ENCODE data around the gene EPS15. TPM values are rescaled to one million over a fixed set of nuclear protein-coding genes. Genes with fewer than 3 reads are reported as not detected.
A peak's percentile ranks its signal among the peaks of the same experiment; 100 is the strongest.

The EPS15 gene
- total and polyA plus RNA-seq, 9 of the 15 experiments (the other 6 are each of a cell fraction or from before 2014, with no cell fraction given), result 23.1 to 69.0 (median 41.7) TPM

DNA sequence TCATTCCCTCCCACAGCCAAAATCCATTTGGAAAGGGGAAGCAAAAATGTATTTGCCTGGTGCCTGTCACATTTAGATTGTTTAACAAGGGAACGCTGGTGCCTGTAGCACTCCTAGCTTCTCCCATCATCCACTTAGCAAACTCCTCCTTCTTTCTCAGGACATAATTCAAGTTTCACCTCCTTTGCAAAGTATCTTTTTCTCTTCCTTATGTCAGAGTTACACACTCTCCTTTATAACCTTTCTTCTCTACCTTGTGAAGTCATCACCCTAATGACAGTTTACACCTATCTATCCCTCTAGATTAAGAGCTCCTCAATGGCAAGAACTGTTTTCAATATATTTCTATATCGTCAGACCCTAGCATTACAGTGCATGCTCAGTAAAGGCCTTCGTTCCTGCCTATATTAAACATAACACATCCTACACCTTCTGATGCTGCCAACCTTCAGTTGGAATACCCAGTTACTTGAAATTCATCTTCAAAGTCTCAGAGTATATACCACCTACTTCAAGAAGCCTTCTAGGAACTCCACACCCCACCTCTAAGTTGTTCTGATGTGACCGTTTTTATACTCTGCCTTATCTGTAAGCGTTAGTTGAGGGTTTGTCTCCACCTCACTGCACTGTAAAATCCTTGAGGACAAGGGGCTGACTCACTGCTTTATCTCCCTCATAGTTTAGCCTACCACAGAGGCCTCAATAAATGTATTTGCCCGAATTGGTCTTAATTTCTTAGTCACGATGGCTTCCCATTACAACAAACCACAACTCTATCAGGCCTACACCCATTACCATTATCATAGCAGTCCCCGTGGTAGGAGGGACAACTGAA, 1.0 kb upstream of the EPS15 start (continued):
- TF ChIP-seq ZNF695 (CRISPR knock-in tag; IDR thresholded peaks at IDR 0.05) (peak; percentile 55; the same call in 1 of the 2 replicates), ZNF224 (CRISPR knock-in tag; IDR thresholded peaks at IDR 0.05) (no peak), RAD51 (IDR thresholded peaks at IDR 0.05; ENCODE audit: borderline replicate concordance, low read depth) (no peak), YBX1 (IDR thresholded peaks at IDR 0.05) (no peak), KLF10 (CRISPR knock-in tag; IDR thresholded peaks at IDR 0.05) (no peak), ZNF436 (CRISPR knock-in tag; IDR thresholded peaks at IDR 0.05) (0 out of 2 replicates have a peak, but pooled peaks have one; percentile 14), ZNF668 (CRISPR knock-in tag; IDR thresholded peaks at IDR 0.05) (no peak)
- TF ChIP-seq, protein P1, sequence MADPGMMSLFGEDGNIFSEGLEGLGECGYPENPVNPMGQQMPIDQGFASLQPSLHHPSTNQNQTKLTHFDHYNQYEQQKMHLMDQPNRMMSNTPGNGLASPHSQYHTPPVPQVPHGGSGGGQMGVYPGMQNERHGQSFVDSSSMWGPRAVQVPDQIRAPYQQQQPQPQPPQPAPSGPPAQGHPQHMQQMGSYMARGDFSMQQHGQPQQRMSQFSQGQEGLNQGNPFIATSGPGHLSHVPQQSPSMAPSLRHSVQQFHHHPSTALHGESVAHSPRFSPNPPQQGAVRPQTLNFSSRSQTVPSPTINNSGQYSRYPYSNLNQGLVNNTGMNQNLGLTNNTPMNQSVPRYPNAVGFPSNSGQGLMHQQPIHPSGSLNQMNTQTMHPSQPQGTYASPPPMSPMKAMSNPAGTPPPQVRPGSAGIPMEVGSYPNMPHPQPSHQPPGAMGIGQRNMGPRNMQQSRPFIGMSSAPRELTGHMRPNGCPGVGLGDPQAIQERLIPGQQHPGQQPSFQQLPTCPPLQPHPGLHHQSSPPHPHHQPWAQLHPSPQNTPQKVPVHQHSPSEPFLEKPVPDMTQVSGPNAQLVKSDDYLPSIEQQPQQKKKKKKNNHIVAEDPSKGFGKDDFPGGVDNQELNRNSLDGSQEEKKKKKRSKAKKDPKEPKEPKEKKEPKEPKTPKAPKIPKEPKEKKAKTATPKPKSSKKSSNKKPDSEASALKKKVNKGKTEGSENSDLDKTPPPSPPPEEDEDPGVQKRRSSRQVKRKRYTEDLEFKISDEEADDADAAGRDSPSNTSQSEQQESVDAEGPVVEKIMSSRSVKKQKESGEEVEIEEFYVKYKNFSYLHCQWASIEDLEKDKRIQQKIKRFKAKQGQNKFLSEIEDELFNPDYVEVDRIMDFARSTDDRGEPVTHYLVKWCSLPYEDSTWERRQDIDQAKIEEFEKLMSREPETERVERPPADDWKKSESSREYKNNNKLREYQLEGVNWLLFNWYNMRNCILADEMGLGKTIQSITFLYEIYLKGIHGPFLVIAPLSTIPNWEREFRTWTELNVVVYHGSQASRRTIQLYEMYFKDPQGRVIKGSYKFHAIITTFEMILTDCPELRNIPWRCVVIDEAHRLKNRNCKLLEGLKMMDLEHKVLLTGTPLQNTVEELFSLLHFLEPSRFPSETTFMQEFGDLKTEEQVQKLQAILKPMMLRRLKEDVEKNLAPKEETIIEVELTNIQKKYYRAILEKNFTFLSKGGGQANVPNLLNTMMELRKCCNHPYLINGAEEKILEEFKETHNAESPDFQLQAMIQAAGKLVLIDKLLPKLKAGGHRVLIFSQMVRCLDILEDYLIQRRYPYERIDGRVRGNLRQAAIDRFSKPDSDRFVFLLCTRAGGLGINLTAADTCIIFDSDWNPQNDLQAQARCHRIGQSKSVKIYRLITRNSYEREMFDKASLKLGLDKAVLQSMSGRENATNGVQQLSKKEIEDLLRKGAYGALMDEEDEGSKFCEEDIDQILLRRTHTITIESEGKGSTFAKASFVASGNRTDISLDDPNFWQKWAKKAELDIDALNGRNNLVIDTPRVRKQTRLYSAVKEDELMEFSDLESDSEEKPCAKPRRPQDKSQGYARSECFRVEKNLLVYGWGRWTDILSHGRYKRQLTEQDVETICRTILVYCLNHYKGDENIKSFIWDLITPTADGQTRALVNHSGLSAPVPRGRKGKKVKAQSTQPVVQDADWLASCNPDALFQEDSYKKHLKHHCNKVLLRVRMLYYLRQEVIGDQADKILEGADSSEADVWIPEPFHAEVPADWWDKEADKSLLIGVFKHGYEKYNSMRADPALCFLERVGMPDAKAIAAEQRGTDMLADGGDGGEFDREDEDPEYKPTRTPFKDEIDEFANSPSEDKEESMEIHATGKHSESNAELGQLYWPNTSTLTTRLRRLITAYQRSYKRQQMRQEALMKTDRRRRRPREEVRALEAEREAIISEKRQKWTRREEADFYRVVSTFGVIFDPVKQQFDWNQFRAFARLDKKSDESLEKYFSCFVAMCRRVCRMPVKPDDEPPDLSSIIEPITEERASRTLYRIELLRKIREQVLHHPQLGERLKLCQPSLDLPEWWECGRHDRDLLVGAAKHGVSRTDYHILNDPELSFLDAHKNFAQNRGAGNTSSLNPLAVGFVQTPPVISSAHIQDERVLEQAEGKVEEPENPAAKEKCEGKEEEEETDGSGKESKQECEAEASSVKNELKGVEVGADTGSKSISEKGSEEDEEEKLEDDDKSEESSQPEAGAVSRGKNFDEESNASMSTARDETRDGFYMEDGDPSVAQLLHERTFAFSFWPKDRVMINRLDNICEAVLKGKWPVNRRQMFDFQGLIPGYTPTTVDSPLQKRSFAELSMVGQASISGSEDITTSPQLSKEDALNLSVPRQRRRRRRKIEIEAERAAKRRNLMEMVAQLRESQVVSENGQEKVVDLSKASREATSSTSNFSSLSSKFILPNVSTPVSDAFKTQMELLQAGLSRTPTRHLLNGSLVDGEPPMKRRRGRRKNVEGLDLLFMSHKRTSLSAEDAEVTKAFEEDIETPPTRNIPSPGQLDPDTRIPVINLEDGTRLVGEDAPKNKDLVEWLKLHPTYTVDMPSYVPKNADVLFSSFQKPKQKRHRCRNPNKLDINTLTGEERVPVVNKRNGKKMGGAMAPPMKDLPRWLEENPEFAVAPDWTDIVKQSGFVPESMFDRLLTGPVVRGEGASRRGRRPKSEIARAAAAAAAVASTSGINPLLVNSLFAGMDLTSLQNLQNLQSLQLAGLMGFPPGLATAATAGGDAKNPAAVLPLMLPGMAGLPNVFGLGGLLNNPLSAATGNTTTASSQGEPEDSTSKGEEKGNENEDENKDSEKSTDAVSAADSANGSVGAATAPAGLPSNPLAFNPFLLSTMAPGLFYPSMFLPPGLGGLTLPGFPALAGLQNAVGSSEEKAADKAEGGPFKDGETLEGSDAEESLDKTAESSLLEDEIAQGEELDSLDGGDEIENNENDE (IDR thresholded peaks at IDR 0.05; ENCODE audit: low read depth, low read length), result no peak
- TF ChIP-seq, protein P2, sequence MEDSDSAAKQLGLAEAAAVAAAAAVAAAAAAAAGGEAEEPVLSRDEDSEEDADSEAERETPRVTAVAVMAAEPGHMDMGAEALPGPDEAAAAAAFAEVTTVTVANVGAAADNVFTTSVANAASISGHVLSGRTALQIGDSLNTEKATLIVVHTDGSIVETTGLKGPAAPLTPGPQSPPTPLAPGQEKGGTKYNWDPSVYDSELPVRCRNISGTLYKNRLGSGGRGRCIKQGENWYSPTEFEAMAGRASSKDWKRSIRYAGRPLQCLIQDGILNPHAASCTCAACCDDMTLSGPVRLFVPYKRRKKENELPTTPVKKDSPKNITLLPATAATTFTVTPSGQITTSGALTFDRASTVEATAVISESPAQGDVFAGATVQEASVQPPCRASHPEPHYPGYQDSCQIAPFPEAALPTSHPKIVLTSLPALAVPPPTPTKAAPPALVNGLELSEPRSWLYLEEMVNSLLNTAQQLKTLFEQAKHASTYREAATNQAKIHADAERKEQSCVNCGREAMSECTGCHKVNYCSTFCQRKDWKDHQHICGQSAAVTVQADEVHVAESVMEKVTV (CRISPR knock-in tag; IDR thresholded peaks at IDR 0.05), result peak; percentile 49
- TF ChIP-seq, protein P3, sequence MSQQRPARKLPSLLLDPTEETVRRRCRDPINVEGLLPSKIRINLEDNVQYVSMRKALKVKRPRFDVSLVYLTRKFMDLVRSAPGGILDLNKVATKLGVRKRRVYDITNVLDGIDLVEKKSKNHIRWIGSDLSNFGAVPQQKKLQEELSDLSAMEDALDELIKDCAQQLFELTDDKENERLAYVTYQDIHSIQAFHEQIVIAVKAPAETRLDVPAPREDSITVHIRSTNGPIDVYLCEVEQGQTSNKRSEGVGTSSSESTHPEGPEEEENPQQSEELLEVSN (IDR thresholded peaks at IDR 0.05; ENCODE audit: borderline replicate concordance in 1 of 2, extremely low read depth in 1 of 2, insufficient read depth in 1 of 2, insufficient read length in 1 of 2, low read depth in 1 of 2, low read length in 1 of 2, poor library complexity in 1 of 2, severe bottlenecking in 1 of 2), result no peak

Measured in K562 (cell line).